GM12873 (cell line): Measurements from ENCODE around the gene EDC4.

Experiments
- TF ChIP-seq, protein P1 (sequence below): IDR thresholded peaks from 2 replicates; pipeline ENCODE4 v1.5.1; 2012; ENCODE audit warnings: low read depth, mild to moderate bottlenecking, moderate library complexity, low read length, control low read depth; ENCODE audit not compliant: insufficient read depth; ENCODE audit errors: missing control alignments

The EDC4 gene

DNA sequence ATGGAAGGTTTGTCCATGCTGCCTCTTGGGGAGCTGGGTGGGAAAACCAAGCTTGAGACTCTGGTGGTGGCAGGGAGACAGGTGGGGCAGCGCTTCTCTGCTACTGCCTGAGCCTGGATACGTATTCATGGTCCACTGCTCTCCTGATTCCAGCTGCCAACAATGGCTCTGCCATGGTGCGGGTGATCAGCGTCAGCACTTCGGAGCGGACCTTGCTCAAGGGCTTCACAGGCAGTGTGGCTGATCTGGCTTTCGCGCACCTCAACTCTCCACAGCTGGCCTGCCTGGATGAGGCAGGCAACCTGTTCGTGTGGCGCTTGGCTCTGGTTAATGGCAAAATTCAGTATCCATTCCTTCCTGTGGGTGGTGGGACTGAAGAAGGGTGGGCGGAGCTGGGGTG is 4.2 kb downstream of the EDC4 start:
- TF ChIP-seq, protein P1, sequence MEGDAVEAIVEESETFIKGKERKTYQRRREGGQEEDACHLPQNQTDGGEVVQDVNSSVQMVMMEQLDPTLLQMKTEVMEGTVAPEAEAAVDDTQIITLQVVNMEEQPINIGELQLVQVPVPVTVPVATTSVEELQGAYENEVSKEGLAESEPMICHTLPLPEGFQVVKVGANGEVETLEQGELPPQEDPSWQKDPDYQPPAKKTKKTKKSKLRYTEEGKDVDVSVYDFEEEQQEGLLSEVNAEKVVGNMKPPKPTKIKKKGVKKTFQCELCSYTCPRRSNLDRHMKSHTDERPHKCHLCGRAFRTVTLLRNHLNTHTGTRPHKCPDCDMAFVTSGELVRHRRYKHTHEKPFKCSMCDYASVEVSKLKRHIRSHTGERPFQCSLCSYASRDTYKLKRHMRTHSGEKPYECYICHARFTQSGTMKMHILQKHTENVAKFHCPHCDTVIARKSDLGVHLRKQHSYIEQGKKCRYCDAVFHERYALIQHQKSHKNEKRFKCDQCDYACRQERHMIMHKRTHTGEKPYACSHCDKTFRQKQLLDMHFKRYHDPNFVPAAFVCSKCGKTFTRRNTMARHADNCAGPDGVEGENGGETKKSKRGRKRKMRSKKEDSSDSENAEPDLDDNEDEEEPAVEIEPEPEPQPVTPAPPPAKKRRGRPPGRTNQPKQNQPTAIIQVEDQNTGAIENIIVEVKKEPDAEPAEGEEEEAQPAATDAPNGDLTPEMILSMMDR, result no peak

DNA sequence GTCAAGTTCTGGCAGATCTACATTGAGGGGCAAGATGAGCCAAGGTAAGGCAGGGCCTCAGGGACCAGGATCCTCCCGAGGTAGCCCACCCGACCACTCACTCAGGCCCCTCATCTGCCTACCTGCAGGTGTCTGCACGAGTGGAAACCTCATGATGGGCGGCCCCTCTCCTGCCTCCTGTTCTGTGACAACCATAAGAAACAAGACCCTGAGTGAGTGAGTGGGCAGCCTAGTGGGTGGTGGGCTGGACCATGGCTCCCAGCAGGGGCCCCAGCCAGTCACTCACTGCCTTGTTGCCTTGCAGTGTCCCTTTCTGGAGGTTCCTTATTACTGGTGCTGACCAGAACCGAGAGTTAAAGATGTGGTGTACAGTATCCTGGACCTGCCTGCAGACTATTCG is 5.4 kb downstream of the EDC4 start:
- TF ChIP-seq, protein P1, result no peak

DNA sequence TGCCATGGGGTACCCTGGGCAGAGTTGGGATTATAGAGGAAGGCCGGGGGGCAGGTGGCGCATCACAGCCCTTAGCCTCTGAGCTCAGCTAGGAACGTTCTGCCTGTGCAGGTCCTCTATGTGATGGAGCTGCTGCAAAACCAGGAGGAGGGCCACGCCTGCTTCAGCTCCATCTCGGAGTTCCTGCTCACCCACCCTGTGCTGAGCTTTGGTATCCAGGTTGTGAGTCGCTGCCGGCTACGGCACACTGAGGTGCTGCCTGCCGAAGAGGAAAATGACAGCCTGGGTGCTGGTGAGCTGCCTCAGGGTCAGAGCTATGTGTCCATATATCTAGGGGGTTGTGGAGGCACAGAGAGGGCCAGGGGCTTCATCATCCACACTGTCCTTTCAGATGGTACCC is 6.0 kb downstream of the EDC4 start:
- TF ChIP-seq, protein P1, result no peak

DNA sequence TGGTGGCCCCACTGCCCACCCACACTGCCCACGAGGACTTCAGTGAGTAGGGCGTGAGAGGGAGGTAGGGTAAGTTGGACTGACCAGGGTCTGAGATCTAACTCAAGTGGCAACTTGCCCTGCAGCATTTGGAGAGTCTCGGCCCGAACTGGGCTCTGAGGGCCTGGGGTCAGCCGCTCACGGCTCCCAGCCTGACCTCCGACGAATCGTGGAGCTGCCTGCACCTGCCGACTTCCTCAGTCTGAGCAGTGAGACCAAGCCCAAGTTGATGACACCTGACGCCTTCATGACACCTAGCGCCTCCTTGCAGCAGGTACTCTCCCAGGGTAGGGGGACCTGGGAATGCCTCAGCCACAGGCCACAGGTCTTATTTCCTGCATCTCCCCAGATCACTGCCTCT is 6.6 kb downstream of the EDC4 start:
- TF ChIP-seq, protein P1, result no peak

DNA sequence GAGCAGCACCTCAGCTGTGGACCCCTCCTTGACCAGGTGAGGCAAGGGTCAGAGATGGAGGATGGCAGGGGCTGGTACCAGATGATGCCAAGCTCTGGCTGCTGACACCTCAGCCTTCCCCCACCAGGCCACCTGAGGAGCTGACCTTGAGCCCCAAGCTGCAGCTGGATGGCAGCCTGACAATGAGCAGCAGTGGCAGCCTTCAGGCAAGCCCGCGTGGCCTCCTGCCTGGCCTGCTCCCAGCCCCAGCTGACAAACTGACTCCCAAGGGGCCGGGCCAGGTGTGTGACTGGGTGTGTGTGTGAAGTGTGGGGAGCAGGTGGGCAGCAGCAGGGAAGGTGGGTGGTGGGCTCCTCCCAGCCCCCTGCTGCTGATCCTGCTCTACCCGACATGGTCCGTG is 7.1 kb downstream of the EDC4 start:
- TF ChIP-seq, protein P1, result no peak

DNA sequence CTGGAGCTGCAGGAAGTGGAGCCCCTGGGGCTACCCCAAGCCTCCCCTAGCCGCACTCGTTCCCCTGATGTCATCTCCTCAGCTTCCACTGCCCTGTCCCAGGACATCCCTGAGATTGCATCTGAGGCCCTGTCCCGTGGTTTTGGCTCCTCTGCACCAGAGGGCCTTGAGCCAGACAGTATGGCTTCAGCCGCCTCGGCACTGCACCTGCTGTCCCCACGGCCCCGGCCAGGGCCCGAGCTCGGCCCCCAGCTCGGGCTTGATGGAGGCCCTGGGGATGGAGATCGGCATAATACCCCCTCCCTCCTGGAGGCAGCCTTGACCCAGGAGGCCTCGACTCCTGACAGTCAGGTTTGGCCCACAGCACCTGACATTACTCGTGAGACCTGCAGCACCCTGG is 7.7 kb downstream of the EDC4 start:
- TF ChIP-seq, protein P1, result no peak

DNA sequence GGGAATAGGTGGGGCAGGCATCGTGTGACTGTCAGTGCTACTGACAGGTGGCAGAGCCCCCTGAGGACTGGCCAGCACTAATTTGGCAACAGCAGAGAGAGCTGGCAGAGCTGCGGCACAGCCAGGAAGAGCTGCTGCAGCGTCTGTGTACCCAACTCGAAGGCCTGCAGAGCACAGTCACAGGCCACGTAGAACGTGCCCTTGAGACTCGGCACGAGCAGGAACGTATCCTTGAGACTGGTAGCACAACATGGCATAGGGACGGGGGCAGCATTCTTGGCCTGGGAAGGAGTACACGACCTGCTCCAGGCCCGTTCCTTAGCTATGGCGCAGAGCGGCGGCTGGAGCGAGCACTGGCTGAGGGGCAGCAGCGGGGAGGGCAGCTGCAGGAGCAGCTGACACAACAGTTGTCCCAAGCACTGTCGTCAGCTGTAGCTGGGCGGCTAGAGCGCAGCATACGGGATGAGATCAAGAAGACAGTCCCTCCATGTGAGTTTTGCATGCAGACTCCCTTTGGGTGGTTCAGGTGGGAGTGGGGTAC is 8.8 kb downstream of the EDC4 start:
- TF ChIP-seq, protein P1, result no peak
